GM12891 (cell line): ENCODE measurements around the gene DNAH8.

ENCODE experiments used
- DNase-seq: peaks from one replicate; pipeline ENCODE4 v3.0.0; 2011; ENCODE audit warnings: low spot score; ENCODE audit not compliant: insufficient read length
- FAIRE-seq: peaks from 2 replicates; lab custom pipeline; 2011; peaks lifted over from hg19 to GRCh38; lab: Jason Lieb, UNC
- PAX5 ChIP-seq: IDR thresholded peaks from 2 replicates; pipeline ENCODE4 v1.6.1; 2011; ENCODE audit warnings: low read length, moderate library complexity, mild to moderate bottlenecking; ENCODE audit not compliant: insufficient read depth, severe bottlenecking
- POLR2A ChIP-seq: IDR thresholded peaks from 2 replicates; pipeline ENCODE4 v1.6.1; 2011; ENCODE audit warnings: low read depth, low read length, control low read depth
- POLR2AphosphoS5 ChIP-seq: IDR thresholded peaks from 2 replicates; pipeline ENCODE4 v1.6.1; 2011; ENCODE audit warnings: low read depth, low read length, control low read depth
- POU2F2 ChIP-seq: IDR thresholded peaks from 2 replicates; pipeline ENCODE4 v1.6.1; 2011; ENCODE audit warnings: low read depth, mild to moderate bottlenecking, control low read depth, low read length, moderate library complexity
- SPI1 ChIP-seq: IDR thresholded peaks from 2 replicates; pipeline ENCODE4 v1.6.1; 2011; ENCODE audit warnings: low read depth, low read length, control low read depth
- TAF1 ChIP-seq: IDR thresholded peaks from 2 replicates; pipeline ENCODE4 v1.6.1; 2011; ENCODE audit warnings: low read depth, low read length, control low read depth

Gene DNAH8

GRCh38 chr6:39048481-39049399 is 333.6 kb downstream of the DNAH8 start, which contains the start of gene GLP1R:
Gene GLP1R, plus strand, starts transcription at chr6:39048781. Its CDS starts 60 bp downstream, at chr6:39048841.
- FAIRE-seq (no peak), DNase-seq (no peak)
- TF ChIP-seq TAF1, result no peak
- TF ChIP-seq POLR2A, result no peak

- TF ChIP-seq POLR2AphosphoS5, result no peak
- no peak for TF ChIP-seq POLR2A
- no peak for TF ChIP-seq TAF1
- no peak for TF ChIP-seq POU2F2
- TF ChIP-seq PAX5, result no peak
- TF ChIP-seq SPI1, result no peak
- FAIRE-seq (no peak), DNase-seq (no peak)
These were observed 334.6 kb downstream of the DNAH8 start for GRCh38 chr6:39049575-39050283.

DNA sequence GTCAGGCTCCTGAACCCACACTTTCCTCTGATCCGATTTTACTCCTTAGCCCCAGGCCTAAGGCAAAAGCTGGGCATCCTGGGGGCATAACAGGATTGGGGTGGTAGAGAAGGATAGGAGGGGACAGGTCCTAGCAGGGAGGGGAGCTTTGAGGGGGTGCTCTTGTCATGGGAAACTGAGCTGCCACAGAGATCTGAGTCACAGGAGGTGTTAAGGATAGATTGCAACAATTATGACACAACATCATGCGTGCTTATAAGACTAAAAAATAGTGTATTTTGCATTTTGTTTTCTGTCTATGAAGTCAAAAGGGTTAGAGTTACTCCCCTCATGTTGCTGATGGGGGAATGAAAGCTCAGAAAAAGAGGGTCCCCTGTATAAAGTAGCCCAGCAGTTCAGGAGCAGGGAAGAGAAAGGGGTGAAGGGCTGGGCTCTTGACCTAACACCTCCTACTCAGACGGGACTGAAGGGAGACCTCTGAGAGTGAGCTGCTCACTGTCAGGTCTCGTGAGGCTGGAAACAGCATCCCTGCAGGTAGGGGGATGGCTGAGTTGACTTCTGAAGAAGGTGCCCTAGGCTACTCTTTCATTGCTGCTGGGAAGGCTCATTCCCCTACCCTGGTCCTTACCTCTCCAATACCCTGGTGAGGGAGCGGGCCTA is 335.5 kb downstream of the DNAH8 start:
- TF ChIP-seq POLR2A (no peak), POU2F2 (no peak), POLR2AphosphoS5 (no peak), SPI1 (no peak), PAX5 (no peak), TAF1 (no peak)
- FAIRE-seq, result no peak
- no peak for DNase-seq

GRCh38 chr6:39051399-39052122 is 336.4 kb downstream of the DNAH8 start:
- FAIRE-seq (no peak), DNase-seq (no peak)
- TF ChIP-seq TAF1 (no peak), PAX5 (no peak)

- no peak for FAIRE-seq
- TF ChIP-seq POLR2AphosphoS5 (no peak), TAF1 (no peak), SPI1 (no peak)
- no peak for DNase-seq
These were observed 338.0 kb downstream of the DNAH8 start for GRCh38 chr6:39053016-39053624.

DNA sequence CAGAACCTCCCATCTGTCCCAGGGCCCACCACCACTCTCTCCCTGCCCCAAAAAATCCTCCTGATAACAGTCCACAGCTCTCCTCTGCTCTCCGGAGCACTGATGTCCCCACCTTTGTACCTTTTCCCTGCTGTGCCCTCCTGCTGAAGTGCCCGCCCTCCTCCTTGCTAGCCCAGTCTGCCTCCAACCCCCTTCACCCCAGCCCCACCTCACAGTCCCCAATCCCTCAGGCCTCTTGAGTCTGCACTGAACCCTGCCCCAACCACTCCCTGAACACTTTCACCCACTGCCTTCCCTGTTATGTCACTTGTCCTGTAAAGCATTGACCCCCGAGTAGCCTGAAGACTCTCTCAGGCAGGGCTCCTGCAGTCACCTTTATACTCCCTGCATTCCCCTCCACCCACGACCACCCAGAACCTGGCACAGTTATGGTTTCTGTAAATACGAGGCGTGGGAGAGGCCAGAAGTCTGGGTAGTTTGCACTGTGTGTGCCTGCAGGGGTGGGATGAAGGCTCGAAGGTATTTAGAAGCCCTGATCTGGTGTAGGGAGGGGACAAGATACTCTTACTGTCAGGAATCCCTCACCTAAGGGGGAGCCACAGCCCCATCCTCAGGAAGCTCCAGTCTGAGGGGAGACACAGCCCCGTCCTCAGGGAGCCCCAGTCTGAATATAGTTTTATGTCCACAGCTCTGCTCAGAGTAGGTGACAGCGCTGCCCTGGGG is 338.9 kb downstream of the DNAH8 start:
- no peak for FAIRE-seq
- TF ChIP-seq PAX5 (no peak), SPI1 (no peak), POLR2A (no peak)
- no peak for DNase-seq

- no peak for DNase-seq
- no peak for TF ChIP-seq POLR2A
- TF ChIP-seq PAX5, result no peak
- no peak for FAIRE-seq
These were observed 339.5 kb downstream of the DNAH8 start for GRCh38 chr6:39054577-39055142.

GRCh38 chr6:39055661-39056060 is 340.6 kb downstream of the DNAH8 start:
- DNase-seq, result no peak
- FAIRE-seq, result no peak
- TF ChIP-seq TAF1 (no peak), PAX5 (no peak), POLR2A (no peak), POU2F2 (no peak), POLR2AphosphoS5 (no peak), SPI1 (no peak)

- DNase-seq (no peak), FAIRE-seq (no peak)
- TF ChIP-seq POLR2A, result no peak
- no peak for TF ChIP-seq POU2F2
- TF ChIP-seq PAX5, result no peak
- TF ChIP-seq POLR2AphosphoS5, result no peak
- no peak for TF ChIP-seq TAF1
- no peak for TF ChIP-seq SPI1
These were observed 341.1 kb downstream of the DNAH8 start for GRCh38 chr6:39056191-39056590.
